ENCODE results near the gene TNFRSF8. TPM values are rescaled to one million over a fixed set of nuclear protein-coding genes. Genes with fewer than 3 reads are reported as not detected.

TNFRSF8 gene
- total and polyA plus RNA-seq, 7 donors = 0.68 to 1.8 (median 0.87) TPM; not detected in 1

GRCh38 chr1:12059722-12060464 is 3.2 kb upstream of the TNFRSF8 start:
- WGBS, 2 donors = 57% methylated on average over 7 of the region's 7 CpGs
- no peak for DNase-seq
- TF ChIP-seq POLR2AphosphoS5 (IDR thresholded peaks at IDR 0.05) (no peak), POLR2A (IDR thresholded peaks at IDR 0.05) (no peak), EP300 (IDR thresholded peaks at IDR 0.05) (no peak)
- TF ChIP-seq, protein P1, sequence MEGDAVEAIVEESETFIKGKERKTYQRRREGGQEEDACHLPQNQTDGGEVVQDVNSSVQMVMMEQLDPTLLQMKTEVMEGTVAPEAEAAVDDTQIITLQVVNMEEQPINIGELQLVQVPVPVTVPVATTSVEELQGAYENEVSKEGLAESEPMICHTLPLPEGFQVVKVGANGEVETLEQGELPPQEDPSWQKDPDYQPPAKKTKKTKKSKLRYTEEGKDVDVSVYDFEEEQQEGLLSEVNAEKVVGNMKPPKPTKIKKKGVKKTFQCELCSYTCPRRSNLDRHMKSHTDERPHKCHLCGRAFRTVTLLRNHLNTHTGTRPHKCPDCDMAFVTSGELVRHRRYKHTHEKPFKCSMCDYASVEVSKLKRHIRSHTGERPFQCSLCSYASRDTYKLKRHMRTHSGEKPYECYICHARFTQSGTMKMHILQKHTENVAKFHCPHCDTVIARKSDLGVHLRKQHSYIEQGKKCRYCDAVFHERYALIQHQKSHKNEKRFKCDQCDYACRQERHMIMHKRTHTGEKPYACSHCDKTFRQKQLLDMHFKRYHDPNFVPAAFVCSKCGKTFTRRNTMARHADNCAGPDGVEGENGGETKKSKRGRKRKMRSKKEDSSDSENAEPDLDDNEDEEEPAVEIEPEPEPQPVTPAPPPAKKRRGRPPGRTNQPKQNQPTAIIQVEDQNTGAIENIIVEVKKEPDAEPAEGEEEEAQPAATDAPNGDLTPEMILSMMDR (IDR thresholded peaks at IDR 0.05) = no peak
- intact Hi-C loops (cut with DNase I) = no loop called here
- Histone ChIP-seq H3K27me3 (peaks cover 20 to 21% (median 21%) of the 10 kb centered on the region in 3 donors), H3K36me3 (no peaks in the 10 kb centered on the region), H3K4me1 (peaks cover 0 to 11% (median 8%) of the 10 kb centered on the region in 4 donors), H3K4me3 (no peak overlapping the region), H3K9me3 (no peaks in the 10 kb centered on the region), H3K27ac (no peak overlapping the region)

GRCh38 chr1:12060500-12060899 is 2.6 kb upstream of the TNFRSF8 start:
- peaks cover 0 to 11% (median 8%) of the 10 kb centered on the region in 4 donors for H3K4me1 ChIP-seq
- peaks cover 20 to 27% (median 21%) of the 10 kb centered on the region in 3 donors for H3K27me3 ChIP-seq
- no peak for DNase-seq
- H3K36me3 ChIP-seq = no peaks in the 10 kb centered on the region
- WGBS, 2 donors = 91 to 97% methylated on average over 3 of the region's 3 CpGs
- H3K4me3 ChIP-seq = no peak overlapping the region
- no peak overlapping the region for H3K27ac ChIP-seq
- H3K9me3 ChIP-seq = no peaks in the 10 kb centered on the region
- intact Hi-C loops (cut with DNase I) = no loop called here
- TF ChIP-seq POLR2A (IDR thresholded peaks at IDR 0.05) (no peak), EP300 (IDR thresholded peaks at IDR 0.05) (no peak), POLR2AphosphoS5 (IDR thresholded peaks at IDR 0.05) (no peak)
- TF ChIP-seq, protein P1 (IDR thresholded peaks at IDR 0.05) = no peak

GRCh38 chr1:12064073-12064969 is 1.2 kb downstream of the TNFRSF8 start:
- intact Hi-C loops (cut with DNase I) = no loop called here
- no peak overlapping the region for H3K4me3 ChIP-seq

GRCh38 chr1:12065872-12066271 is 2.8 kb downstream of the TNFRSF8 start:
- intact Hi-C loops (cut with DNase I) = no loop called here
- Histone ChIP-seq H3K4me3 (no peak overlapping the region), H3K4me1 (peaks cover 0 to 11% (median 8%) of the 10 kb centered on the region in 4 donors), H3K27ac (no peak overlapping the region), H3K27me3 (peaks cover 21 to 65% (median 23%) of the 10 kb centered on the region in 3 donors), H3K36me3 (no peaks in the 10 kb centered on the region), H3K9me3 (no peaks in the 10 kb centered on the region)
- no peak for DNase-seq
- 48 to 49% methylated on average over 6 of the region's 6 CpGs for WGBS, 2 donors
- TF ChIP-seq, protein P1 (IDR thresholded peaks at IDR 0.05) = no peak
- no peak for TF ChIP-seq EP300 (IDR thresholded peaks at IDR 0.05)
- no peak for TF ChIP-seq POLR2AphosphoS5 (IDR thresholded peaks at IDR 0.05)
- TF ChIP-seq POLR2A (IDR thresholded peaks at IDR 0.05) = no peak

More at GRCh38 chr1:12064073-12064969, 1.2 kb downstream of the TNFRSF8 start:
- no peak for DNase-seq
- H3K4me1 ChIP-seq = peaks cover 0 to 11% (median 8%) of the 10 kb centered on the region in 4 donors
- H3K27ac ChIP-seq = no peak overlapping the region
- WGBS, 2 donors = 33 to 37% methylated on average over 17 of the region's 17 CpGs
- H3K9me3 ChIP-seq = no peaks in the 10 kb centered on the region
- H3K27me3 ChIP-seq = peaks cover 21 to 60% (median 23%) of the 10 kb centered on the region in 3 donors
- no peaks in the 10 kb centered on the region for H3K36me3 ChIP-seq
- TF ChIP-seq, protein P1 (IDR thresholded peaks at IDR 0.05) = no peak
- no peak for TF ChIP-seq POLR2A (IDR thresholded peaks at IDR 0.05)
- TF ChIP-seq POLR2AphosphoS5 (IDR thresholded peaks at IDR 0.05) = no peak
- no peak for TF ChIP-seq EP300 (IDR thresholded peaks at IDR 0.05)
